Subcutaneous adipose tissue (tissue), 4 donors: ENCODE measurements around the gene NUP93. TPM values are rescaled to one million over a fixed set of nuclear protein-coding genes. Genes with fewer than 3 reads are reported as not detected.

Experiments used
- CTCF ChIP-seq: fragments of 450-650 bp; IDR thresholded peaks from one replicate; pipeline ENCODE4 v1.5.1; 2016; ENCODE audit warnings: low read depth, mild to moderate bottlenecking, control low read depth, antibody characterized with exemption, moderate library complexity
- total RNA-seq, 4 donors: library from RNA; depleted of rRNA; stranded (reverse); fragments of >200 nt; gene quantifications; one replicate each; pipeline ENCODE4 v1.1.0, GENCODE V29; 2016

NUP93 gene
- total RNA-seq, 4 donors from 2014 or later = 28.4 to 57.6 (median 47.5) TPM

GRCh38 chr16:56810954-56811353 is 81.0 kb downstream of the NUP93 start:
- no peak for TF ChIP-seq CTCF

GRCh38 chr16:56812884-56813283 is 83.0 kb downstream of the NUP93 start:
- TF ChIP-seq CTCF = no peak

GRCh38 chr16:56814537-56815432 is 84.9 kb downstream of the NUP93 start:
- no peak for TF ChIP-seq CTCF

- TF ChIP-seq CTCF = no peak
Observed at GRCh38 chr16:56815721-56816120, 85.8 kb downstream of the NUP93 start.

- no peak for TF ChIP-seq CTCF
Observed at GRCh38 chr16:56817056-56817455, 87.1 kb downstream of the NUP93 start.

- no peak for TF ChIP-seq CTCF
Observed at GRCh38 chr16:56817938-56818337, 88.0 kb downstream of the NUP93 start.

- no peak for TF ChIP-seq CTCF
Observed at GRCh38 chr16:56823081-56823733, 93.3 kb downstream of the NUP93 start.
